Glomerular visceral epithelial cell (primary cell): ENCODE data around the gene HRH1.
A peak's percentile ranks its signal among the peaks of the same experiment; 100 is the strongest.

ENCODE experiments used
- DNase-seq: peaks from one replicate; pipeline ENCODE4 v3.0.0-alpha.2; 2016; ENCODE audit errors: extremely low spot score

HRH1 gene

GRCh38 chr3:11283139-11283475 is 128.8 kb downstream of the HRH1 start:
- DNase-seq: no peak

DNA sequence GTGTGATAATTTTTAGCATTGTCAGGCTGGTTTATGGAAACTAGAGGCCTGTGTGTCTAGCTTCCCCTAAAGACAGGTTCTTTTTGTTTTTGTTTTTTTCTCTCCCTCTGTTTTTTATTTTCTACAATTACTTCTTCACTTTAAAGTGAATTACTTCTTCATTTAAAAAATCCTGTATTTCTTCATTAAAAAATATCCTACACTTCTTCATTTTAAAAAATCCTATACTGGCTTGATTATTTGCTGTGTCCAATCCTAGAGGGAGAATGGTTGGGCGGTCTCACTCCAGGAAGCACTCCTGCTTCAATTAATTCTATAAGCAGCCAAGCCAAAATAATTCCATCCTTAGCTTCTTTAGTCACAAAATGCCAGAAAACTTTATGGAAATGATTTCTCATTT is 129.7 kb downstream of the HRH1 start:
- DNase-seq: no peak

DNA sequence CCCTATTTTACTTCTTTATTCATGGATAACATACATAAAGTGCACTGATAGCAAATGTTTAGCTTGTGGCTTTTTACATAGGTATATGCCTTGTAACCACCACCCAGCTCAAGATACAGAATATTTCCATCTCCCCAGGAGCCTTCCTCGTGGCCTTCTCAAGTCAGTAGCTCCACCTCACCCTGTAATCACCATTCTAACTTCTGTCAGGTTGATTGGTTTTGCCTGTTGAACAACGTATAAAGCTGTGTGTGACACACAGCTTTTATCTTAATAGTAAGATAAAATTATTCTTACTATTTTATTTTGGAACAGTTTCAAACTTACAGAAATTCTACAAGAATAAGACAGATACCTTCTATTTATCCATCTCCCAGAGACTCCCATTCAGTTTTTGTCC is 131.2 kb downstream of the HRH1 start:
- DNase-seq: no peak

GRCh38 chr3:11287404-11287803 is 133.1 kb downstream of the HRH1 start:
- no peak for DNase-seq

GRCh38 chr3:11288021-11288491 is 133.8 kb downstream of the HRH1 start:
- peak; percentile 20 for DNase-seq

DNA sequence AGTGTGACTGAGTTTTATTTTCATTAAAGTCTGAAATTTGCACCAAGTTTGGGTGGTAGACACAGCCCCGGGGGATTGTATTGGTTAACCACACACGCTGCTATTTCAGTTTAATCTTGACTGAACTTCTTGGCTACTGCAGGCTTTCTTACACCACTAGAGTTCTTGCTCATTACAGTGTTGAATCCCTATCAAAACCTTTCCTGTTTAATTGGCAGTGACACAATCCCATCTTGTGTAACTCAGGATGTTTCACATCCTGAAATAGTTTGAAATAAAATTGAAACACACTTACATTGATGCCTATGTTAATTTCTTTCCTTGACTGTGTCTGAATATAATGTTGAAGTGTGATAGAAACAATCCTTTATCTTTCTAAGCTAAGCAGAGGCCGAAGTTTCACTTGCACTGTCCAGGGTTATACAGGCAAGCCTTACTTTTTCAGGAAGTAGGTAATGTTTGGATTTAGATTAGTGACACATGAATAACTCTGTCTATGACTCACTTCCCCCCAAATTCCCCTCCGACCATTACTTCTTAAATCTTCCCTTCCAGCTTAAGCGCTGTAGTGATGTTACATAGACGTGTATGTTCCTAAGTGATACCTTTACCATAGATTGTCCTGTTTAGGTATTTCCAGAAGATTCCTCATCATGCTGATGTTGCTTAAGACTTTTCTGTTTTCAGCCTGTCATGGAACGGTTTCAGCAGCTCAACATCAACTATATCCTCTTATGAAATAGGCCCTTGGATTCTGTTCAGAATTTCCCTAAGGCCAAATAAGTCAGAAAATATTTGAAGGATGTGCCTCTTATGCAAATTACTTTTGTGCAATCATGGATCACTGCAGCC is 134.7 kb downstream of the HRH1 start:
- peak; percentile 84 for DNase-seq

DNA sequence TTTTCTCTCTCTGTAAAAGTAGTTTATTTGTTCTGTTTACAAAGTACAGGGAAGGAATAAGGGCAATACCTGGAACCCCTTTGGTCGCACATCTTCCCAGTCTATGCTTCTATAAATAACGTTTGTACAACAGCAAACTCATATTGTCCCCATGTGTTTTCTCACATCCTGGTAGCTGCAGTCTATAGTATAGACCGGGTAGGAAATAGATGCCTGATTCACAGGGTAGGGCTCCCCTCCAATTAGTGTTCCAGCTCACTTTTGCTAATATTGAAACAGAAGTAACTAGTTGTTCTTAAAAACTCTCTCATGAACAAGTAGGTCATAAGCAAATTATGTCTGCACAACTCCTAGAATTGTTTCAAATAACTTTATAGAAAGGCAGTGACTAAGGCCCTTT is 135.6 kb downstream of the HRH1 start:
- DNase-seq: no peak

DNA sequence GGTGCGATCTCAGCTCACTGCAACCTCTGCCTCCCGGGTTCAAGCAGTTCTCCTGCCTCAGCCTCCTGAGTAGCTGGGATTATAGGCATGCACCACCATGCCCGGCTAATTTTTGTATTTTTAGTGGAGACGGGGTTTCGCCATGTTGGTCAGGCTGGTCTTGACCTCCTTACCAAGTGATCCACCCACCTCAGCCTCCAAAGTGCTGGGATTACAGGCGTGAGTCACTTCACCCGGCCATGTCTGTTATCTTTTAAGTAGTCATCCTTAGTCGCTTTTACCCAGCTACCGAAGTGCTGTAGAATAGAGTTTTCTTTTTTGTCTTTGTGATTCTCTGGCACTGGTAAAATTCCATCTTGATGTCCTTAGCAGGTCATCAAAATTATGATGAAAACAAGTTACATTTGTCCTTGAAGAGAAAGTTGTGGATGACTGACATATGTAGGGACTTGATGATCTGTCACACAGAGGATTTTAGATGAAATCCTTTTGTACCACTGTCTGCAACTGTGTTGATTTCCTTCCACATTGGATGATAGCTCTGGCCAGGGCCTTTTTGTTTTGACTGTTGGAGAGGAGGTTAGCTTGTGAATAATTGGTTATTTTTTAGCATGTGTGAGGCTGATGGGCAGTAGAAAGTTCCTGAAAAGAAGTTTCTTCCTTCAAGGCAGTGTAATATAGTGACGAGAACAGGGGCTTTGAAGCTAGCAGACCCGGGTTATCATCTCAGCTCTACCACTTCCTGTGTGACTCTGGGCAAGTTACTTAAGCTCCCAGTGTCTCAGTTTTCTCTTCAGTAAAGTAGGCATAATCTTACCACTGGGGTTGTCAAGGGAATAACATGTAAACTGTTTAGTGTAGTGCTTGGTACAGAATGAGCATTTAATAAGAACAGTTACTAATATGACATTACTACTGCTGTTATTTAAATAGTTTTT is 136.7 kb downstream of the HRH1 start:
- peak; percentile 55 for DNase-seq

DNA sequence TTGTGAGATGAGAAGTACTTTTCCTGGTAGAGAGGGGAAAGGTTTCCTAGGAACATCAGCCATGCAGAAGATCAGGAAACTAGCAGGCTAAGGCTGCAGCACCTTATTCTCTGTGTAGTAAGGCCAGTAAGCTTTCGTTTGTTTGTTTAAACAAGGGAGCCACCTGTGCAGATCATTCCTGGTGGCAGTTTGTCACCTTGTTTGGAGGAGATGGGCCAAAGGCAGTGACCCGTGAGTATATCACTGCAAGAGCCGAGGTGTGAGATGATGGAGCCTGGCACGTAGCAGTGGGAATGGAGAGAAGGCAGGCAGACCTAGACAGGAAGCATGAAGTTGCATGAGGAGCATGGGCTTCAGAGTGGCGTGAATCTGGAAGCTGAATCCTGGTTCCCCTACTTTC is 137.5 kb downstream of the HRH1 start:
- no peak for DNase-seq

DNA sequence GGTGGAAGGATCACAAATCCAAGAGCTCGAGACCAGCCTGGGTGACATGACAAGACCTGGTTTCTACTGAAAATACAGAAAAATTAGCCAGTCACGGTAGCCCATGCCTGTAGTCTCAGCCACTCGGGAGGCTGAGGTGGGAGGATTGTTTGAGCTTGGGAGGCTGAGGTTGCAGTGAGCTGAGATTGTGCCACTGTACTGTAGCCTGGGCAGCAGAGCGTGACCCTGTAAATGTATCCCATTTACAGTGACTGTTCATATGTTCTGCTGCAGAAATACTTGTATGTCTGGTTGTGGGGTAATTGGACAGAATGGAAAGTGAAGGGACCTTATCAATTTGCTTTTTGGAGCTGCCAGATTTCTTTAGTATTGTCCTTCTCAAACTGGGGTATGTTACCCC is 142.8 kb downstream of the HRH1 start:
- no peak for DNase-seq

GRCh38 chr3:11300970-11301369 is 146.7 kb downstream of the HRH1 start:
- DNase-seq: no peak

DNA sequence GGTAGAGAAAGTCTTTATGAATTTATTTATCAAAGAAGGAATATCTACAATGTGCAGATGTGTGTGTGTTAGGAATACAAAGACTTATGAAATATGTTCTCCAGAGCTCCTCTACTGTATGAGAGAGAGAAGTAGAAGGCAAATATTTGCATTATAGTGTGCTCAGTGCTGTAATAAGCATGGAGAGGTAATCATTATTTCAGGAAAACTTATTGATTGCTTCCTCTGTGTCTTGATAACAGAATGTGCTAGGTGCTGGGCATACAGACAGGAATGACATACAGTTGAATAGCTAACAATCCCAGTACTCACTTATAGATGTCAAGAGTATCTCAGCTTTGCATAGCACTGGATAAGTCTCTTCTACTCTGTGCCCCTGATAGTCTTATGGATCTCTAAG is 148.2 kb downstream of the HRH1 start:
- DNase-seq: no peak

- no peak for DNase-seq
Measured at GRCh38 chr3:11304175-11304574, 149.9 kb downstream of the HRH1 start.

DNA sequence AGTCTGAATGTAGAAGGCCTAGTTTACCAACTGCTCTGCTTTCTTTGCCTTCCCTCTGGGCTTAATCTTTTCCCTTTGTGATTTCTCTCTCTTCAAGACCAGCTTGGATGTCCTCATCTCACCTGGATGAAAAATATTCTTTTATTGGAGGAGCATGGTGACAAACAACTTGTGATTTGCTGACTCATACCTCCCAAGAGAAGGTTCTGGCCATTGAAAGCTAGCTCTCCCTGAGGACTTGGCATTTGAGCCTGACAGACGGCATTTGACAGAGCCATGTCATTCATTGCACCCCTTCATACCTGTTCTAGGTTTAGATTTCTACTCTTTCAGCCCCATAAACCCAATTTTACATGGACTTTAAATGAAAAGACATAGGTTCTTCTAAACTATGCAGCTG is 151.2 kb downstream of the HRH1 start:
- no peak for DNase-seq

GRCh38 chr3:11306817-11307589 is 152.7 kb downstream of the HRH1 start:
- peak; percentile 35 for DNase-seq

- DNase-seq: no peak
Measured at GRCh38 chr3:11307830-11308432, 153.6 kb downstream of the HRH1 start.

DNA sequence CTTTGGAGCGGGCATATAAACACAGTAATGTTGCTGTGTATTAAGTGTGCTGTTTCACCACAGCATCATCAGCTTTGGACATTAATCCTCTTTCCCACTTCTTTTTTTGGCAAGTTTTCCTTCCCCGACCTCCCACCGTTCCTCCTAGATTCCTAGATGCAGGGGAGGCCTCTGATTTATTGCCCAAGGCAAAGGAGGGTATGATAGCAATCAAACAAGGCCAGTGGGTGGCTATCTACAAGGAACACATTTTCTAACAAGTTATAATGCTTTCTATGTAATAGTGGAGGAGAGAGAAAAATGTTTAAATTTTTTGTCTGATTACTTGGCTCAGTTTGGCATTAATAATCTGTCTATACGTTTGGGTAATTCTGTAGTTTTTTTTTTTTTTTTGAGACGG is 156.0 kb downstream of the HRH1 start:
- DNase-seq: no peak

DNA sequence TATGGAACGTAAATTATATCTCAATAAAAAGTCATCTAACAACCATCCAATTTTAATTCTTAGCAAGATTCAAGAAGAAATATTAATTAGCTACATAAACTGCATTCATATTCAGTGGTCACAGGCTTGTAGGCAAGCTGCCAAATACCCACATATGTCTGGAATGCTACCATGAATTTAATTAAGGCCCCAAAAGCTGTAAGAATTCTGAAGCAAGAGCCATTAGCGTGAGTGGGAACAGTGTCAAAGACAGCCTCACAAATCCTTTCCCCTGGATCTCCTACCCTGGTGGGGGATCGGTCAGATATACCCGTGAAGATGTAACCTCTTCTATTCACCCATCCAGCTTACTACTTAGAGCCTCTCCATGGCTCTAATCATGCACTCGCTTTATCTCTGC is 157.9 kb downstream of the HRH1 start:
- DNase-seq: no peak
